HK-2 (cell line): Measurements from ENCODE around the gene IFIT5.
"Not testable (repeated sequence)": the region's sequence is repeated elsewhere in the genome, so short reads cannot be mapped to it uniquely, and the experiment has no call there.

ENCODE experiments used
- DNase-seq: peaks from one replicate; pipeline ENCODE4 v3.0.0-alpha.2; 2018; ENCODE audit not compliant: unreplicated experiment

IFIT5 gene

DNA sequence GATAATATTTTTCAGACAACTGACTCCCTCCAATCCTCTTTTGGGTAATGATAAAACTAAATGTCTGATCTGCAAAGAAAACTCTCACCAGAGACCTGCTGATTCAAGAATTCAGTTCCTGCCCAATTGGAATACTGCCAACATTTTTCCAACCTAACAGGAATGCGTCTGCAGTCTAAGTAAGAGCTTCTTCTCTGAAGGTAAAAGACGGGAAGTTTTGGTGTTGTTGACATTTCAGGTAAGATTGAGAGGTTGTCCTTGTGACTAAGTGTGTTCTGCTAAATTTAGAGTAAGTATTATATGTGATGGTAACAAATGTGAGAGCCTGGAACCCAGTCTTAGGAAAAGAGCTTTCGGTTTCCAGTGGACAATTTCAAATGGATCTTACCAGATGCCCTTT is 17.6 kb downstream of the IFIT5 start:
- DNase-seq: peak; percentile 26

DNA sequence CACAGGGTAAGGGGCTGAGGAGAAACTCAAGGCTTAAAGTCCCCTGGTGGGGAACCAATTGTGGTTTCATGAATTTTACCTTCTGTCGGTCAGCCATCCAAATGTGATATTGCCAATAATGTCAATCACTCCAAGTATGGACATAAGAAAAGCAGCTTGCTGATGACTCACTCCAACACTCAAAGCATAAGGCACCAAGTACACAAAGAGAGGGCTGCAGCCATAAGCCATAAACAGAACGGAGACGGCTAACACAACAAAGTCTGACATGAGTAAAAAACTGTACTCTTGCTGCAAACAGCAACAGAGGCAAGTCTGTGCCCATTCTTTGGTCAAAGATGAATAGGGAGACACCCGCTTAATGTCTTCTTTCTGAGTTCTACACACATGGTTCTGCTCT is 24.2 kb downstream of the IFIT5 start:
- no peak for DNase-seq

DNA sequence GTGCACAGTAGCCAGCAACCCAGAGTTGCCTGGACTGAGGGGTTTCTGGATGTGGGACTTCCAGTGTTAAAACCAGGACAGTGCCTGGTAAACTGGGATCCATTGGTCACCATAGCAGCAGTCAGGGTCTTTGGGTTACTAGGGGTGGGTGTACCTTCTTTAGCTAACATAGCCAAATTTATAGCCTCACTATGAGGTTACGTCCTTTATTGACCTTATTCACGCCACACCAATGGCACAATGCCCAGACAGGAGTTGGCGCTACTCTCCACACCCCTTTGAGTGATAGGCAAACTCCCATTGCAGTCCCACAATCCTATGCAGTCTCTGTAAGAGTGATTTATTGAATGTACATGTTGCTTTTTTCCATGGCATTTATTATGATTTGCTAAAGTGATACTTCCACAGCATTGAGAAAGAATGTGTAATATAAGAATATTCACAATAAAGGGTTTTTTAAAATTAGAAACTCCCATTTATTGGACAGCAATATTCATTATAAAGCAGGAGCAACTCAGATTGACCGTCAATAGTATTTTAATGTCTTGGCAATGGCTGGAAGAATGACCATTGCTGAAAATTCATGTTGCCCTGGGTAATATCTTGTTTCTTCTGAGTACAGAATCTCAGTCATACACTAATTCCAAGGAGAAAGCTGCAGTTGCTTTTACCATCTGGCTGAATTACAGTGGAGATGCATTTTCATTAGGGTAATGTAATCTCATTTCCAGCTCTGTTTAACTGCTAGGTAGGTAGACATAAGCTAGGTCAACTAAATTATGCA is 26.1 kb downstream of the IFIT5 start:
- DNase-seq: no peak

DNA sequence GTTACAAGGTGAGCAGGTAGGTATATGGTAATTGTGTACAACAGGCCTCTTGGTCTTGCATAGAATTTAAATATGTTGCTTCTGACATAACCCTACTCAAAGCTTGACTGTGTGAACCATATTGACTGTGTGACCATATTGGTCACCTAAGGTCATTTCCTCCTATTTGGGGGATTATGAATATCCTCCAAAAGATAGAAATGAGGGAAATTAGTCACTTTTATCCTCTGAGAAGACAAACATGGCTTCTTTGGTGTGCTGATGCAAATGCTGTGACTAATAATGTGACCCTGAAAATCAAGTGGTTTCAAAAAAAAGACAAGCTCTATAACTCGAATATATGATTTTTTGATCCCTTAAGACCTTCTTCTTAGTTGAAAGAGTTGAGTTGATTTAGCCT is 27.9 kb downstream of the IFIT5 start:
- no peak for DNase-seq

DNA sequence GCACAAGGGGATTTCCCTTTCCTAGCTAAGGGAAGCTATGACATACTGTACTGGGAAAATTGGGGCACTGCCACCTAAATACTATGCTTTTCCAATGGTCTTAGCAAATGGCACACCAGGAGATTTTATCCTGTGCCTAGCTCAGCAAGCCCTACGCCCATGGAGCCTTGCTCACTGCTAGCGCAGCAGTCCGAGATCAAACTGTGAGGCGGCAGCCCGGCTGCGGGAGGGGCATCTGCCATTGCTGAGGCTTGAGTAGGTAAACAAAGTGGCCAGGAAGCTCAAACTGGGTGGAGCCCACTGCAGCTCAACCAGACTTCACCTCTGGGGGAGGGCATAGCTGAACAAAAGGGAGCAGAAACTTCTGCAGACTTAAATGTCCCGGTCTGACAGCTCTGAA is 30.5 kb downstream of the IFIT5 start:
- DNase-seq: not testable (repeated sequence)

DNA sequence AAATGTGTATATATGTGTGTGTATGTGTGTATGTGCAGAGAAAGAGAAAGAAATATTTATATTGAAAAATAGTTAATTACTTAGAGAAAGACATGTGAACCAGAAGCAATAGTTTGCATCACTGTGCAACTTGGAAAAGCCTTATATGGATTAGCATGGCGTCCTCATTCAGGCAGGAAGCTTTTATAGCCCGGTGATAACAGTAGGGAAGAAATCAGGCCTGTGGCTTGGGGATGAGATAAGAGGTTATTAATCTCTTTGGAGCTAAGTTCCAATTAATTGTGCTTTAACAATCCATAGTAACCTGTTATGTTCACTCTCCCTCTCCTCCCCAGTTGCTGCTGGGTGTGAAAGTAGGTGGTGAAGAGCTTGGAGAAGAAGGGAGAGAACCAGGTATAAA is 36.5 kb downstream of the IFIT5 start:
- no peak for DNase-seq

DNA sequence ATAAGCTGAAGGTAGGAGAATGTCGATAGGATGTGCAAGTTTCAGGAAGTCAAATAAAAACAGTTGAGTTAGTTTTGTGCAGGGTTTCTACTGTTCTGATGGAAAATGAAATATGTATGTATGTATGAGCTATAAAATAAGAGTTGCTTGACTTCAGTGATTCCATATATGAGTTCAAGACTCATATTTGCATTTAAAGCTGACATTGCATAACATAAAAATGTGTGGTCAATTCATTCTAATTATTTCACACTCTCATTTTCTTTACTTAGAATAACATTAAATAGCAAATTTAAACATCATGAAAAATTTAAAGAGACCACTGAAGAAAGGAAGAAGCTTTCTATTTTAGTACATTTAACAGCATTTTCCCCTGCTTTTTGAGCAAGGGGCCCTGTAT is 37.8 kb downstream of the IFIT5 start:
- DNase-seq: no peak

DNA sequence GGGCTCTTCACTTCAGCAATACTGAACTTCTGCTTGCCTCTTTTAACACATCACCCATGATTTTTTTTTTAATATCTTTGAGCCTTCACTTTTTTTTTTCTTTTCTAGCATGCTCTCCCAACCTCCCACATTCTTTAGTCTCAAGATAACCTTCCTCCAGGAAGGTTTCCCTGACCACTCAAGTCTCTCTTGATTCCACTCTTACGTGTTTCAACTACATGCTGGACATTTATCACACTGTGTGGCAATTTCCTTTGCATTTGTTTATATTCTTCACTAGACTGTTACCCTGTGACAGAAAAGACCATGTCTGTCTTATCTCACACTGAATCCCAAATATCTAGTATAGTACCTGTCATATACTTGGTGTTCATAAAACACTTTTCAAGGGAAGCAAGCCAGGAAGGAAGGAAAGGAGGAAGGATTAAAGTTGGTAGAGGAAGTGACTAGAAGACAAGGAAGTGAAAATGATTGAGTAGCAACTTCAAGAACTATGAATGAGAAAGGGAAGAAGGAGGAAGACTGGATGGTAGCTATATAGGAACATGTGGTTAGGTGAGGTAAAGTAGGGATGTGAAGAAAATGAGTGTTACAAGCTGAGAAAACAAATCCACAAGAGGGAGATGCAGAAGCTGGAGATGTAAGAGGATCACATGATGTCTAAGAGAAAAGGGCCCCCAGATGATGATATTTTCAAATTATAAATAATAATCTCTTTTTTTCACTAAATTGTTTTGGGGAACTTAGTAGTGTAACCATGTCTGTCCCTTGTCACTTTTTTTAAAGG is 40.4 kb downstream of the IFIT5 start:
- DNase-seq: no peak

DNA sequence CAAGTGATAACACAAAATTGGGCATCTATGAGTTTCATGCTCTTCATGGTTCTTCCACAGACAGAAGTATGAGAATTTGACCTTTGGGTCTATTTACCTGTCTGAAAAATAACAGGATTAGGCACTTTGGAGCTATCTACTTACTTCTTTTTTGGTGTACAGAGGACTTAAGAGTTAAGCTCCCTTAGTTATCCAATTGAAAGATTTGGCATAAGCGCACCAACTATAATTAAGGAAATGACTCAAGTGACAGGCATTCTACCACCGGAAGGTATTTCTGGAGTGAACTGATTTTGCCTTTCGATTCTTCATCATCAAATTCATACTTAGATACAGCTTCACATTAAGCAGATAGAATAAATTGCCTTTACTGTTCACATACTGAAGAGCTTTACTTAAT is 43.9 kb downstream of the IFIT5 start:
- no peak for DNase-seq

DNA sequence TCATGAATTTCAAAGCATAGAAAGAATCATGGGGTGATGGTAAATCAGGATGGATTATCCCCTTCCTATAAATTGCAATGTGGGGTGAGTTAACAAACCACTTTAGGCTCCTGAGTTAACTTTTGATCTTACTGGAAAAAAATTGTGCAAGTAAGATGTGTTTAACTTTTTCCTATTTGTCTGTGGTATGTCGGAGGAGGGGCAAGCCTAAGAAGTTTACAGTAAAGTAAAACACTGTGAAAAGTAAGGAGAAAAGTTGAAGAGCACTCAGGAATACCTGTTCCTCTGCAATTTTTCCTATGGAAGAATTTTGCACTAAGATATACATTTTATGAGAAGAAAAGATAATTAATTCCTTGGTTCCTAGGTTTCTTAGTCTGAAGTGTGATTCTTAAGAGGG is 44.4 kb downstream of the IFIT5 start:
- no peak for DNase-seq

DNA sequence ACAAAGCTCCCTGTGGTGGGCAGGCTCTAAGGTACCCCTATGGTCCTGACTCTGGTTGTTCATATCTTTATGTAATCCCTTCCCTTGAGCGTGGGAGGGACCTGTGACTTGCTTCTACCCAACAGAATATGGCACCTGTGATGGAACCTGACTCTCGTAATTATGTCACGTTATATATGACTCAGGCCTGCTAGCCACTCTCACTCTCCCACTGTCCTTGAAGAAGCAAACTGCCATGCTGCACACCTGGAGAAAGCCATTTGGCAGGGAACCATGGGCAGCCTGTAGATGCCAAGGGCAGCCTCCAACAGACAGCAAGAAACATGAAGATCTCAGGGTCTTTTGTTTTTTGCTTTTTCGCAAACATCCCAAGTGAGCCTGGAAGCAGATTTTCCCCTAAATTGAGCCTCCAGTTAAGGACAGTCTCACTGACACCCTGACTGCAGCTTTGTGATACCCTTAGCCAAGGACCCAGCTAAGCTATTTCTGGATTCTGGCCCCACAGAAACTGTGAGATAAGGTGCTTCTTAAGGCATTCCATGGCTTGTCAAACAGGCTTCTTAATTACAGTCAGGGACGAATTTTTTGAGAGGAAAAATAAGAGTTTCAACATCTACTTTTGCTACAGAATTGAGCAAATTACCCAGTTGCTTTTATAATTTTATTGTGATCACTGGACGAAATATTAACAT is 49.6 kb downstream of the IFIT5 start:
- no peak for DNase-seq

DNA sequence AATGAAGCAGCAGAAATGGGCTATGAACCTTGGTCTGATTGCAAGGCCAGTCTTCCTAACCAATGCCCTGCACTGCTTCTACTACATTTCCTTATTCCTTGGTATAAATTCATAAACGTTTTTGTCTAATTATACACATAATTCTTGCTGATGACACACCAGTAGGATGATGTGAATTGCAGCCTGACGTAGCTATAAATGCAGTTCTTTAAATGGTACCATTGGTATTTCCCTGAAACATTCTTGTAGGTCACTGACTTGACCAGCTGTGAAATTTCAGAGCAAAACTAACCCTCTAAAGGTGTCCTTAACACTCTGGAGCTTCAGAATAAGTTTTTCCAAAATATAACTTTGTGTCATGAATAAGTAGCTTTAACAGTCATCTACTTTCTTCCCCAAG is 50.8 kb downstream of the IFIT5 start:
- no peak for DNase-seq

DNA sequence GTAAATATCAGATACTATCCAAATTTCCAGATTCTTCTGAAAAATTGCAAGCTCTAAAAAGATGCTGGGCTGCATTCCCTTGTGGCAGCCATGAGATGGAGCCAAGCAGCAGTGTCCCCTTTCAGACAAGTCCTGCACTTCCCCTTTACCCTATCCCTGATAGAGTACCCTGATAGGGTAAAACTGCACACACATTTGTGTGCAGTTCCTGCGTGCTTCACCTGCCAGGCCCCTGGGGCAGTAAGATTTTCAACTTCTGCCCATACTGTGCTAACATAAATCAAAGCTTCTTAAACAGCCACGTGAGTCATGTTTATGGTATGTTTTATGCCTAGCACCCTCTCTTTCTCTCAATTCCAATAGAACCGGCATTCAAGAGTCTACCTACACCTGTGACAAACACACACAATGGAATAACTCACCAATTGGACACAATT is 52.2 kb downstream of the IFIT5 start:
- DNase-seq: peak; percentile 25

DNA sequence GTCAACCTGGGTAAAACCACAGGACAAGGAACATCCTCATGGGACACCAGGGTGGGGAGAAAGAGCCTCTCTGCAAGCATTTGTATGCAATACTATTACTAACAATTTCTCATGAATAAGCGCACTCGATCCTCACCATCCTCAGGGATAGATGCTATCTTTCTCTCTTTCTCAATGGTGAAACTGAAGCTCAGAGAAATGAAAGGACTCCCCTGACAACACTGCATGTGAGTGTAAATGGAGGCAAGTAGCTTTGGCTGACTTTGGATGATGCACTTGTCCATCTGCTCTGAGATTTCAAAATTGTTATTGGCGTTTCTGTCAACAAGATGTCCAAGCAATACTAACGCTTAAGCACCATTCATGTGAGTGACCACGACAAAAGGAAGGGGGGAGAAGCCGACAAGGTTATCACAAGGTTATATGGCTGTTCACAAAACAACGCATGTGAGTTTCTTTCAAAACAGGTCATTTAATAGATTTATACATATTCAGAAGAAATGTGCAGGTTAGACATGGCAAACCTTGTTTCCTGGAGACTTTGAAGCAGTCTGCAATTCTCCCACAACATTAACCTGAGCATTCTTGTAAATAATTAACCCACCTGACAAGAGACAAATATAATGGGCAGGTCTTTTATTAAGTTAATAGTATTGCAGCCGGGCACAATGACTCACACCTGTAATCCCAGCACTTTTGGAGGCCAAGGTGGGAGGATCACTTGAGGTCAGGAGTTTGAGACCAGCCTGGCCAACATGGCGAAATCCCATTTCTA is 54.0 kb downstream of the IFIT5 start:
- no peak for DNase-seq

DNA sequence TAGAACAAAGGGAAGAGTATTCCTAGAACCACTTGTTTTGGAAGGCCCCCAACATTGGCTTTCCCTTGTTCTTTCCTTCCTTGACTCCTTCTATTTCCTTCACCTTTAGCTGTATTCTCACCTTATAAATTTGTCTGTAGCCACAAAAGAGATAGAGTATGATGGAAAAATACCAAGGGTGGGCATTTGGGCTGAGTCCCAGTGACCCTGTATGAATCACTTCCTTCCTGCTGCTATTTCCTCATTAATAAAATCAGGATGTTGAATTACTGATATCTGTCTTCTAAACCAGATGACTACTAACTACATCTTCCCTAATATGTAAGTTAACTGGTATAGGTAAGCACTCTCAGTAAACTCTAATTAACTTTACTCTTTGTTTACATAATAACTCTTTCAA is 55.1 kb downstream of the IFIT5 start:
- DNase-seq: no peak
